Panc1 (cell line): ENCODE data around the gene NECTIN1. TPM values are rescaled to one million over a fixed set of nuclear protein-coding genes. Genes with fewer than 3 reads are reported as not detected.

ENCODE experiments used
- ATAC-seq: fragments of 200-7000 bp; cut with Tn5 transposase; 2 replicates; pipeline ENCODE4 v1.9.1; 2020; ENCODE audit warnings: mild to moderate bottlenecking, moderate library complexity
- BruUV-seq: library from RNA; stranded (reverse); fragments of 400-500 nt; replicated peaks from 2 replicates; lab custom pipeline; 2021; lab: Mats Ljungman, UMichigan
- CTCF ChIA-PET: fragments of 300-600 bp; sonication (Branson Sonifier 250); formaldehyde crosslinking; loops from one replicate; lab custom pipeline; 2022; ENCODE audit warnings: antibody characterized with exemption; lab: Charles Lee
- POLR2A ChIA-PET: fragments of 300-600 bp; sonication (Branson Sonifier 250); formaldehyde crosslinking; loops from one replicate; lab custom pipeline; 2022; ENCODE audit warnings: antibody characterized with exemption; lab: Charles Lee
- DNase-seq: peaks from one replicate; pipeline ENCODE4 v3.0.0-alpha.2; 2010; ENCODE audit warnings: low read depth, low spot score
- H3K27ac ChIP-seq: 2 replicates; pipeline ENCODE4 v1.5.1; 2011; ENCODE audit warnings: mild to moderate bottlenecking, low read length, inconsistent platforms
- H3K27me3 ChIP-seq: fragments of 200-500 bp; sonication (Bioruptor generic); 2 replicates; pipeline ENCODE4 v1.6.0; 2014; ENCODE audit warnings: low read length, inconsistent platforms; ENCODE audit not compliant: control insufficient read depth, insufficient read depth
- H3K36me3 ChIP-seq: fragments of 200-500 bp; sonication (Bioruptor generic); 2 replicates; pipeline ENCODE4 v1.5.1; 2014; ENCODE audit warnings: inconsistent platforms, mild to moderate bottlenecking, low read length, moderate library complexity; ENCODE audit not compliant: control insufficient read depth, insufficient read depth
- H3K4me1 ChIP-seq: 2 replicates; pipeline ENCODE4 v1.5.1; 2011; ENCODE audit warnings: inconsistent platforms, mild to moderate bottlenecking, low read length, moderate library complexity; ENCODE audit not compliant: control insufficient read depth, insufficient read depth
- H3K4me3 ChIP-seq, 2 experiments: 2 replicates each; pipeline ENCODE4 v1.5.1; 2011 to 2012; ENCODE audit warnings: low read depth in 2 of 2, low read length in 2 of 2, mild to moderate bottlenecking in 2 of 2, inconsistent platforms in 1 of 2, moderate library complexity in 1 of 2
- H3K9me3 ChIP-seq: fragments of 200-500 bp; sonication (Bioruptor generic); 2 replicates; pipeline ENCODE4 v1.5.1; 2014; ENCODE audit warnings: low read depth, mild to moderate bottlenecking, inconsistent platforms, low read length, moderate library complexity; ENCODE audit not compliant: control insufficient read depth, insufficient read depth
- CTCF ChIP-seq: fragments of 450-650 bp; IDR thresholded peaks from 2 replicates; pipeline ENCODE4 v1.5.1; 2017; ENCODE audit warnings: mild to moderate bottlenecking
- POLR2AphosphoS5 ChIP-seq: IDR thresholded peaks from 2 replicates; pipeline ENCODE4 v1.6.1; 2012; ENCODE audit warnings: mild to moderate bottlenecking, low read depth, low read length, moderate library complexity
- REST ChIP-seq, 2 experiments: IDR thresholded peaks; 2 replicates each; pipeline ENCODE4 v1.6.1; 2011 to 2012; ENCODE audit warnings: low read depth in 2 of 2, control low read depth in 1 of 2, low read length in 1 of 2, mild to moderate bottlenecking in 1 of 2, moderate library complexity in 1 of 2; ENCODE audit not compliant: insufficient read depth in 1 of 2
- SIN3A ChIP-seq: IDR thresholded peaks from 2 replicates; pipeline ENCODE4 v1.6.1; 2012; ENCODE audit warnings: low read depth, mild to moderate bottlenecking, low read length, moderate library complexity, borderline replicate concordance; ENCODE audit not compliant: insufficient read depth
- TCF7L2 ChIP-seq: IDR thresholded peaks from 2 replicates; pipeline ENCODE4 v1.6.1; 2011; ENCODE audit warnings: mild to moderate bottlenecking, low read depth, low read length, inconsistent platforms
- in situ Hi-C: cut with HindIII; loops from 2 replicates; pipeline ENCODE4 v1.10.0; 2016; ENCODE audit warnings: low sequenced_read_pairs, low pct_unique_long_range_greater_than_20kb
- intact Hi-C: fragments of 100-400 bp; cut with micrococcal nuclease; formaldehyde crosslinking; loops from one replicate; pipeline ENCODE4 v1.10.0; 2022; ENCODE audit not compliant: unreplicated experiment
- total RNA-seq: library from RNA; stranded (reverse); gene quantifications from one replicate; pipeline ENCODE4 v1.2.1, GENCODE V29; 2021; ENCODE audit not compliant: unreplicated experiment

NECTIN1 gene
- total RNA-seq, 1 experiment from 2014 or later = 14.6 TPM

GRCh38 chr11:119721129-119722120 is 7.6 kb downstream of the NECTIN1 start:
- CTCF ChIA-PET = interaction anchor here (0.6 to 1.1 kb wide), 3 partner anchors 8 to 235 kb away, joined by 3 to 6 read pairs (median 4); partner anchors contain the start of gene NECTIN1

More at GRCh38 chr11:119721129-119722120, 7.6 kb downstream of the NECTIN1 start:
- Histone ChIP-seq H3K27me3 (no peaks in the 10 kb centered on the region), H3K4me1 (no peaks in the 10 kb centered on the region), H3K9me3 (no peaks in the 10 kb centered on the region), H3K4me3 (no peak overlapping the region), H3K36me3 (no peaks in the 10 kb centered on the region), H3K27ac (no peak overlapping the region)
- BruUV-seq = no TSS peak
- intact Hi-C loops (loop anchor here (10.0 kb wide), 2 partner anchors 237 to 383 kb away; no protein-coding TSS in a partner anchor), in situ Hi-C loops (no loop called here)
- POLR2A ChIA-PET = interaction anchor here (1.2 kb wide), 1 partner anchor 8 kb away, joined by 4 read pairs; the partner anchor contains the start of gene NECTIN1
- ATAC-seq (peak; percentile 64), DNase-seq (no peak)
- TF ChIP-seq CTCF (peak; percentile 49), SIN3A (no peak), TCF7L2 (no peak), POLR2AphosphoS5 (no peak), REST (IDR thresholded peaks at IDR 0.05; ENCODE audit: insufficient read depth in 1 of 2, low read depth in 2 of 2, low read length in 1 of 2) (no peak)
